ENCODE measurements around the gene ATP2C2. TPM values are rescaled to one million over a fixed set of nuclear protein-coding genes. Genes with fewer than 3 reads are reported as not detected.

ATP2C2 gene
- total and polyA plus RNA-seq, 2 donors (not counting 1 experiment from before 2014, with no cell fraction given): not detected

GRCh38 chr16:84373907-84374489 is 5.7 kb downstream of the ATP2C2 start:
- H3K79me2 ChIP-seq (ENCODE audit: control insufficient read depth, insufficient read depth, low read length): no peaks in the 10 kb centered on the region
- whole genome bisulfite sequencing (ENCODE audit: insufficient coverage): 84% methylated on average over 2 of the region's 10 CpGs
- no peak overlapping the region for H2AFZ ChIP-seq (ENCODE audit: insufficient read depth, low read depth, low read length, poor library complexity, severe bottlenecking)
- no peak overlapping the region for H3K4me3 ChIP-seq (ENCODE audit: control extremely low read depth in 1 of 5, extremely low read depth in 1 of 5, insufficient read depth in 1 of 5, low read depth in 2 of 5, low read length in 4 of 5)
- H4K20me1 ChIP-seq (ENCODE audit: control insufficient read depth, insufficient read depth, low read length, poor library complexity, severe bottlenecking): no peaks in the 10 kb centered on the region
- no peak overlapping the region for H3K9ac ChIP-seq (ENCODE audit: low read length)
- ChIA-PET POLR2A (no interaction called here), CTCF (no interaction called here)
- H3K27ac ChIP-seq (ENCODE audit: low read length in 2 of 2): no peak overlapping the region
- Mint-ChIP-seq H3K4me3 (no peak overlapping the region), H3K27me3 (peaks cover 37% of the 10 kb centered on the region), H3K4me1 (no peaks in the 10 kb centered on the region), H3K9me3 (ENCODE audit: insufficient read depth) (no peaks in the 10 kb centered on the region), H3K27ac (no peak overlapping the region)
- H3K4me2 ChIP-seq (replicated peaks; ENCODE audit: low read depth, low read length, poor library complexity, severe bottlenecking): no peak overlapping the region
- ATAC-seq (ENCODE audit: low read depth) (no peak), DNase-seq (no peak)
- H3K9me3 ChIP-seq (ENCODE audit: control extremely low read depth in 1 of 3, control insufficient read depth in 2 of 3, insufficient read depth in 1 of 3, low read length in 2 of 3): no peaks in the 10 kb centered on the region
- H3K27me3 ChIP-seq (replicated peaks in 1 of 4; ENCODE audit: control extremely low read depth in 1 of 4, control insufficient read depth in 3 of 4, insufficient read depth in 4 of 4, low read length in 3 of 4): peaks cover 0 to 14% (median 2%) of the 10 kb centered on the region in 4 experiments
- intact Hi-C loops (cut with micrococcal nuclease): no loop called here
- no peaks in the 10 kb centered on the region for H3K36me3 ChIP-seq (replicated peaks in 1 of 2; ENCODE audit: control extremely low read depth in 1 of 2, control insufficient read depth in 1 of 2, extremely low read depth in 1 of 2, insufficient read depth in 2 of 2, low read length in 1 of 2)
- H3K4me1 ChIP-seq (ENCODE audit: control insufficient read depth in 2 of 2, insufficient read depth in 2 of 2, low read length in 2 of 2): no peaks in the 10 kb centered on the region
- TF ChIP-seq CTCF (IDR thresholded peaks at IDR 0.05) (no peak), EZH2 (IDR thresholded peaks at IDR 0.05; ENCODE audit: borderline replicate concordance, insufficient read depth, low read depth, low read length, poor library complexity, severe bottlenecking) (no peak)

- TF ChIP-seq EZH2 (IDR thresholded peaks at IDR 0.05; ENCODE audit: borderline replicate concordance, insufficient read depth, low read depth, low read length, poor library complexity, severe bottlenecking) (no peak), CTCF (IDR thresholded peaks at IDR 0.05) (no peak)
- H3K27me3 Mint-ChIP-seq: peaks cover 21% of the 10 kb centered on the region
- H3K4me3 Mint-ChIP-seq: no peak overlapping the region
- peaks cover 2% of the 10 kb centered on the region for H3K4me1 Mint-ChIP-seq
- peaks cover 0 to 8% (median 0%) of the 10 kb centered on the region in 4 experiments for H3K27me3 ChIP-seq (replicated peaks in 1 of 4; ENCODE audit: control extremely low read depth in 1 of 4, control insufficient read depth in 3 of 4, insufficient read depth in 4 of 4, low read length in 3 of 4)
- H3K27ac Mint-ChIP-seq: no peak overlapping the region
- no peak overlapping the region for H3K9ac ChIP-seq (ENCODE audit: low read length)
- POLR2A ChIA-PET: no interaction called here
- CTCF ChIA-PET: no interaction called here
- H3K36me3 ChIP-seq (replicated peaks in 1 of 2; ENCODE audit: control extremely low read depth in 1 of 2, control insufficient read depth in 1 of 2, extremely low read depth in 1 of 2, insufficient read depth in 2 of 2, low read length in 1 of 2): no peaks in the 10 kb centered on the region
- no peaks in the 10 kb centered on the region for H3K9me3 Mint-ChIP-seq (ENCODE audit: insufficient read depth)
- H4K20me1 ChIP-seq (ENCODE audit: control insufficient read depth, insufficient read depth, low read length, poor library complexity, severe bottlenecking): no peaks in the 10 kb centered on the region
- H3K4me2 ChIP-seq (replicated peaks; ENCODE audit: low read depth, low read length, poor library complexity, severe bottlenecking): no peak overlapping the region
- no peak overlapping the region for H2AFZ ChIP-seq (ENCODE audit: insufficient read depth, low read depth, low read length, poor library complexity, severe bottlenecking)
- H3K4me3 ChIP-seq (ENCODE audit: control extremely low read depth in 1 of 5, extremely low read depth in 1 of 5, insufficient read depth in 1 of 5, low read depth in 2 of 5, low read length in 4 of 5): no peak overlapping the region
- no peaks in the 10 kb centered on the region for H3K4me1 ChIP-seq (ENCODE audit: control insufficient read depth in 2 of 2, insufficient read depth in 2 of 2, low read length in 2 of 2)
- no peak for ATAC-seq (ENCODE audit: low read depth)
- no peaks in the 10 kb centered on the region for H3K79me2 ChIP-seq (ENCODE audit: control insufficient read depth, insufficient read depth, low read length)
- DNase-seq: no peak
- H3K27ac ChIP-seq (ENCODE audit: low read length in 2 of 2): no peak overlapping the region
- 96% methylated on average over 4 of the region's 7 CpGs for WGBS (ENCODE audit: insufficient coverage)
- H3K9me3 ChIP-seq (ENCODE audit: control extremely low read depth in 1 of 3, control insufficient read depth in 2 of 3, insufficient read depth in 1 of 3, low read length in 2 of 3): peaks cover 0 to 10% (median 0%) of the 10 kb centered on the region in 3 donors
- intact Hi-C loops (cut with micrococcal nuclease): no loop called here
These were observed 9.8 kb downstream of the ATP2C2 start for GRCh38 chr16:84378099-84378498.

Data from B cell (primary cell).